Right ventricle myocardium superior (tissue), 1 donor: ENCODE measurements around the gene CNR2. TPM values are rescaled to one million over a fixed set of nuclear protein-coding genes. Genes with fewer than 3 reads are reported as not detected.
"Not testable (repeated sequence)": the region's sequence is repeated elsewhere in the genome, so short reads cannot be mapped to it uniquely, and the experiment has no call there.

Experiments used
- ATAC-seq: fragments of 200-7000 bp; cut with Tn5 transposase; one replicate; pipeline ENCODE4 v1.9.1; 2020; ENCODE audit warnings: mild to moderate bottlenecking; ENCODE audit not compliant: poor library complexity
- DNase-seq: peaks from one replicate; pipeline ENCODE4 v3.0.0-alpha.2; 2020
- intact Hi-C: fragments of 100-400 bp; cut with DNase I; formaldehyde crosslinking; loops from one replicate; pipeline ENCODE4 v1.11.2; 2022
- total RNA-seq: library from RNA; stranded (reverse); fragmentation: NEBNext Ultra II Directional; extraction: Animal tissue kit (Norgen Biotek cat#: 25700); gene quantifications from one replicate; pipeline ENCODE4 v1.2.1, GENCODE V29; 2021
- donor health status: DM: no; HTN: yes; CAD: no; lungs with severe emphysema.

Gene CNR2
- total RNA-seq, 1 donor from 2014 or later: not detected

- DNase-seq, ATAC-seq, intact Hi-C loops: not testable (repeated sequence)
Measured at GRCh38 chr1:23853124-23853523, 60.0 kb downstream of the CNR2 start.

DNA sequence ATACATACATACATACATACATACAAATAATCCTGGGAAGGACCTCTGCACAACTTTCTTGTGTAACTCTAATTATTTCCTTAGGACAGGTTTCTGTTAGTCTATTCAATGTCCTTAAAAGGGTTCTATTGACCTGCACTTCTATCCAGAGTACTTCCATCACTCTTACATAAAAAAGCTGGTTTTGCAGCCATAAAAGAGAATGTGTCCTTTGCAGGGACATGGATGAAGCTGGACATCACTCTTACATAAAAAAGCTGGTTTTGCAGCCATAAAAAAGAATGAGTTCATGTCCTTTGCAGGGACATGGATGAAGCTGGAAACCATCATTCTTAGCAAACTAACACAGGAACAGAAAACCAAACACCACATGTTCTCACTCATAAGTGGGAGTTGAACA, 61.8 kb downstream of the CNR2 start:
- ATAC-seq, intact Hi-C loops, DNase-seq: not testable (repeated sequence)

- ATAC-seq (peak; percentile 92), DNase-seq (no peak)
- intact Hi-C loops: no loop called here
Measured at GRCh38 chr1:23848673-23849616, 64.2 kb downstream of the CNR2 start.

- ATAC-seq, intact Hi-C loops, DNase-seq: not testable (repeated sequence)
Measured at GRCh38 chr1:23847482-23848095, 65.6 kb downstream of the CNR2 start.

GRCh38 chr1:23845163-23845562, 68.0 kb downstream of the CNR2 start:
- ATAC-seq: no peak
- intact Hi-C loops: no loop called here
- no peak for DNase-seq

DNA sequence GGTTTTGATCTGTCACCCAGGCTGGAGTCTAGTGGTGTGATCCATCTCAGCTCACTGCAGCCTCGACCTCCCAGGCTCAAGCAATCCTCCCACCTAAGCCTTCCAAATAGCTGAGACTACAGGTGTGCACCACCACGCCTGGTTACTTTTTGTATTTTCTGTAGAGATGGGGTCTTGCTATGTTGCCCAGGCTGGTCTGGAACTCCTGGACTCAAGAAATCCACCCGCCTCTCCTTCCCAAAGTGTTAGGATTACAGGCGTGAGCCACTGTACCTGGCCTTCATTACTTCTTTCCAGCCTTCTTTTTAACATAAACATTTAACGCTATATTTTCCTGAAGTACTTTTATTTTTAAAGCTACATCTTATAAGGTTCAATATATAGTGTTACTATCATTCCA, 69.5 kb downstream of the CNR2 start:
- intact Hi-C loops: no loop called here
- no peak for ATAC-seq
- DNase-seq: no peak

GRCh38 chr1:23838401-23838866, 74.7 kb downstream of the CNR2 start:
- peak; percentile 99 for ATAC-seq
- intact Hi-C loops: no loop called here
- peak; percentile 77 for DNase-seq

GRCh38 chr1:23837908-23838307, 75.3 kb downstream of the CNR2 start:
- peak; percentile 42 for ATAC-seq
- intact Hi-C loops: no loop called here
- DNase-seq: peak; percentile 39

DNA sequence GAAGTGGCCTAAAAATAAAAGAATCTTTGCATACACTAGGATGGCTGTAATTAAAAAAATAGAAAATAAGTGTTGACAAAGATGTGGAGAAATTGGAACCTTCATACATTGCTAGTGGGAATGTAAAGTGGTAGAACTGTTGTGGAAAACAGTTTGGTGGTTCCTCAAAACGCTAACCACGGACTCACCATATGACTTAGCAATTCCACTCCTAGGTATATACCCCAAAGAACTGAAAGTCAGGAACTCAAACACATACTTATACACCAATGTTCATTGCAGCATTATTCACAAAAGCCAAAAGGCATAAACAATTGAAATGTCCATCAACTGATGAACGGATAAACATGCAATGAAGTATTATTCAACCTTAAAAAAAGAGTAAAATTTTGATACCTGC, 77.1 kb downstream of the CNR2 start:
- intact Hi-C loops: no loop called here
- DNase-seq (no peak), ATAC-seq (no peak)

DNA sequence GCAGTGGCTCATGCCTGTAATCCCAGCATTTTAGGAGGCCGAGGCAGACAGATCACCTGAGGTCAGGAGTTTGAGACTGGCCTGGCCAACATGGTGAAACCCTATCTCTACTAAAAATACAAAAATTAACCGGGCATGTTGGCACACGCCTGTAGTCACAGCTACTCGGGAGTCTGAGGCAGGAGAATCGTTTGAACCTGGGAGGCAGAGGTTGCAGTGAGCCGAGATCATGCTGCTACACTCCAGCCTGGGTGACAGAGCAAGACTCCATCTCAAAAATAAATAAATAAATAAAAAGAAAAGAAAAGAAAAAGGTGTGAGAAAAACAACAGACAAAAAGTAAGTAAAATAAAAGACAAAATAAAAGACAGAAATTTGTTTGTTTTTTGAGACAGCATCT, 79.0 kb downstream of the CNR2 start:
- intact Hi-C loops, DNase-seq, ATAC-seq: not testable (repeated sequence)

GRCh38 chr1:23827717-23828116, 85.4 kb downstream of the CNR2 start:
- intact Hi-C loops: no loop called here

GRCh38 chr1:23826590-23826989, 86.6 kb downstream of the CNR2 start:
- ATAC-seq, intact Hi-C loops, DNase-seq: not testable (repeated sequence)

More at GRCh38 chr1:23827717-23828116, 85.4 kb downstream of the CNR2 start:
- DNase-seq (no peak), ATAC-seq (no peak)

DNA sequence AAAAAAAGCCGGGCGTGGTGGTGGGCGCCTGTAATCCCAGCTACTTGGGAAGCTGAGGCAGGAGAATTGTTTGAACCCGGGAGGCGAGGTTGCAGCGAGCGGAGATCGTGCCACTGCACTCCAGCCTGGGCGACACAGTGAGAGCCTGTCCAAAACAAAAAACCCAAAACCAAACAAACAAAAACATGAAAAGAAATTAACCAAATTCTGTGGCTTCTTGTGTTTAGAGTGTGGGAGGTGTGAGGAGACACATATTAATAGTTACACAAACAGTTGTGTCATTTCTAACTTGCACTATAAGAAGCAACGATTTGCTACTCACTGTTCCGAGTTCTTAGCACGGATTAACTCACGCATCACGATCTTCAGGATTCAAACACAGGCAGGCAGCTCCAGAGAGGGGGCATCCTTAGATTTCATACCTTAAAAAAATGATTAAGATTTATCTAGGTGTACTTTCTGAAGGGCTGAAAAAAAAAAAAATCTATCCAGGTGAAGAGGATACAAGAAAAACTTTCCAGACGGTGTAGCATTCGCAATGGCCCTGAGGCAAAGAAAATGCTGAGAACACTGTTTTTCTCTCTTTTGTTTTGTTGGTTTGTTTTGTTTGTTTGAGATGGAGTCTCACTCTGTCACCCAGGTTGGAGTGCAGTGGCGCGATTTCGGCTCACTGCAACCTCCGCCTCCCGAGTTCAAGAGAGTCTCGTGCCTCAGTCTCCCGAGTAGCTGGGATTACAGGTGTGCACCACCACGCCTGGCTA, 87.2 kb downstream of the CNR2 start:
- ATAC-seq: no peak
- DNase-seq: no peak

GRCh38 chr1:23825076-23825761, 87.9 kb downstream of the CNR2 start, which contains the start of gene HMGCL:
Gene HMGCL, minus strand, starts transcription at chr1:23825429. Its CDS starts 14 bp downstream, at chr1:23825415.
- peak; percentile 100 for ATAC-seq
- DNase-seq: peak; percentile 94
- intact Hi-C loops: no loop called here

More for the DNA sequence above, 87.2 kb downstream of the CNR2 start:
- intact Hi-C loops: no loop called here

GRCh38 chr1:23824711-23825075, 88.5 kb downstream of the CNR2 start:
- intact Hi-C loops: no loop called here
- no peak for DNase-seq
- ATAC-seq: peak; percentile 5

GRCh38 chr1:23823767-23824166, 89.4 kb downstream of the CNR2 start:
- ATAC-seq: no peak
- DNase-seq: no peak
- intact Hi-C loops: no loop called here
